ENCODE measurements around the gene SLC12A1.

GRCh38 chr15:48221261-48221660 lies 15.2 kb downstream of the SLC12A1 start:
- TF ChIP-seq POLR2AphosphoS5 (IDR thresholded peaks at IDR 0.05; ENCODE audit: low read depth, low read length): no peak
- TF ChIP-seq SIN3A (IDR thresholded peaks at IDR 0.05; ENCODE audit: borderline replicate concordance, insufficient read depth, low read length): no peak
- TF ChIP-seq REST (IDR thresholded peaks at IDR 0.05; ENCODE audit: insufficient read depth in 1 of 2, low read depth in 2 of 2, low read length in 2 of 2): no peak

Data from PFSK-1 (cell line).